Upper lobe of left lung (tissue), 4 donors: ENCODE measurements around the gene DIS3.

Experiments used
- CTCF ChIP-seq, 6 experiments: fragments of 450-650 bp in 4 of 6; fragments of 200-600 bp in 2 of 6; sonication (generic) in 2 of 6; IDR thresholded peaks; one replicate each; pipeline ENCODE4 v1.5.1; 2016 to 2019; ENCODE audit warnings: antibody characterized with exemption in 6 of 6
- EP300 ChIP-seq, 4 donors: sonication (generic); formaldehyde crosslinking; IDR thresholded peaks; one replicate each; pipeline ENCODE4 v1.5.1; 2017; ENCODE audit warnings: antibody characterized with exemption in 4 of 4, control low read depth in 2 of 4

- TF ChIP-seq EP300 (IDR thresholded peaks at IDR 0.05), result no peak
- TF ChIP-seq CTCF (IDR thresholded peaks at IDR 0.05), result no peak
Measured at GRCh38 chr13:72727417-72728289, 54.0 kb downstream of the DIS3 start, which contains the start of the genes BORA and MZT1.
